ENCODE results near the gene TMEM272.

- no peak for TF ChIP-seq POLR2A (IDR thresholded peaks at IDR 0.05)
- no peak for TF ChIP-seq CTCF (IDR thresholded peaks at IDR 0.05)
These were observed 27.3 kb downstream of the TMEM272 start for GRCh38 chr13:51817717-51818116.

All from Peyer's patch (tissue), 4 donors.